GM21390 (cell line): Measurements from ENCODE around the gene ABCA5.
"Not testable (repeated sequence)": the region's sequence is repeated elsewhere in the genome, so short reads cannot be mapped to it uniquely, and the experiment has no call there.

Experiments used
- ATAC-seq: cut with Tn5 transposase; IDR thresholded peaks from one replicate; pipeline ENCODE4 v1.9.1; 2021; ENCODE audit not compliant: unreplicated experiment

The ABCA5 gene

DNA sequence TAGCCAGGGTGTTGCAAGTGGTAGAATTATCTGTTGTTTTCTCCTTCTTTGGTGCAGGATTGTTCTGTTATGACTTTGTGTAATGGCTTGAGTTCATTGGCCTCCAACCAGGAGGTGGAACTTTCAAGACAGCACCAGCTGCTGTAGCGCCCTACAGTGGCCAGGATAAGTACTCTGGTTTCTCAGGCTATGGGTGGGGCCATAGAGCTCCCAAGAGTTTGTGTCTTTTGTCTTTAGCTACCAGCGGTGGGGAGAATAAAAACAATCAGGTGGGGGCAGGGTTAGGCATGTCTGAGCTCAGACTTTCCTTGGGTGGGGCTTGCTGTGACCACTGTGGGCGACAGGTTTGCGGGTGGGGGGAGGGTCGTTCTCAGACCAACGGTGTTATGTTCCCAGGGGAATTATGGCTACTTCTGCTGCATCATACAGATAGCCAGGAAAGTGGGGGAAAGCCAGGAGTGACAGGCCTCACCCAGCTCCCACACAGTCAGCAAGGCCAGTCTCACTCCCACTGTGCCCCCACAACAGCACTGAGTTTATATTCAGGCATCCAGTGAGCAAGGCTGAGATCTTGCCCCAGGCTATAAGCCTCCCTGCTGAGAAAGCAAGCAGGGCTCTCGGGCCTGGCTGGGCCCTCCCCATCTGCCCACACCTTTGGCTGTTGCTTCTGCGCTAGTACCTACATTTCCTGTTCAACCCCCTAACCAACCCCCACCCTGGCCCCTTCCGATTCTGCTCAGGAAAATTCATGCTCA, 113.7 kb downstream of the ABCA5 start:
- no peak for ATAC-seq

DNA sequence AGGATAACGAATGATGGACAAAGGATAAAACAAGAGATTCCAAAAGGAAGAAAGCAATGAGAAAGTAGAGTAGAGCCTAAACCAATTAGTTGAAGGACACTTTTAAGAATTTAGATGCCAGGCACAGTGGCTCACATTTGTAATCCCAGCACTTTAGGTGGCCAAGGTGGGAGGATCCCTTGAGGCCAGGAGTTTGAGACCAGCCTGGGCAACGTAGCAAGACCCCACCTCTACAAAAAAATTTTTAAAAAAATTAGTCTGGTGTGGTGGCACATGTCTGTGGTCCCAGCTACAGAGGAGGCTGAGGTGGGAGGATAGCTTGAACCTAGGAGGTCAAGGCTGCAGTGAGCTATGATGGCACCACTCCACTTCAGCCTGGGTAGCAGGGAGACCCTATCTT, 118.3 kb downstream of the ABCA5 start:
- ATAC-seq, result no peak

DNA sequence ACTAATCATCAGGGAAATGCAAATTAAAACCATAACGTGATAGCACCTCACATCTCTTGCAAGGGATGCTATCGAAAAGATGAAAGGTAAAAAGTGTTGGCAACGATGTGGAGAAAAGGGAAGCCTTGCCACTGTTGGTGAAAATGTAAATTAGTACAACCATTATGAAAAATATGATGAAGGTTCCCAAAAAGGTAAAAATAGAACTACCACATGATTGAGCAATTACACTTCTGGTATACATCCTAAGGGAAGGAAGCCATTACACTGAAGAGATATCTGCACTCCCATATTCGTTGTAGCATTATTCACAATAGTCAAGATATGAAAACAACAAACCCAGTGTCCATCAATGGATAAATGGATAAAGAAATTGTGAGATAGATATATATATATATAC, 119.8 kb downstream of the ABCA5 start:
- ATAC-seq, result no peak

DNA sequence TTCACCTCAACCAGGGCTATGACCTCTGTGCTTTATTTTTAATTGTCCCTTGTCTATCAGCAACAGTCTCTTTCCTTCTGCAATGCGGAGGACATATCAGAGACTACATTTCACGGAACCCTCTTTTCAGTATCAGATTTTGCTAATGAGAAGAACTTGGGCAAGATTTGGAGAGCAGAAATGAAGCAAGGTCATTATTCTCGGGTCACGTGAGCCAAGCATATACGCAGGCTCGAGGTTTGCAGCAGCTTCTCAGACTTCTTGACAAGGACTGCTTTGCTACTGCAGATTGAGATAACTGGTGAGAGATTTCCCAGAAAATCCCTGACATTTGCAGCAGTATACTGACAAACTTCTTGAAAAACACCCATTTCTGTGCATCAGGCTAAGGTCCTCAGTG, 128.7 kb downstream of the ABCA5 start:
- ATAC-seq, result no peak

DNA sequence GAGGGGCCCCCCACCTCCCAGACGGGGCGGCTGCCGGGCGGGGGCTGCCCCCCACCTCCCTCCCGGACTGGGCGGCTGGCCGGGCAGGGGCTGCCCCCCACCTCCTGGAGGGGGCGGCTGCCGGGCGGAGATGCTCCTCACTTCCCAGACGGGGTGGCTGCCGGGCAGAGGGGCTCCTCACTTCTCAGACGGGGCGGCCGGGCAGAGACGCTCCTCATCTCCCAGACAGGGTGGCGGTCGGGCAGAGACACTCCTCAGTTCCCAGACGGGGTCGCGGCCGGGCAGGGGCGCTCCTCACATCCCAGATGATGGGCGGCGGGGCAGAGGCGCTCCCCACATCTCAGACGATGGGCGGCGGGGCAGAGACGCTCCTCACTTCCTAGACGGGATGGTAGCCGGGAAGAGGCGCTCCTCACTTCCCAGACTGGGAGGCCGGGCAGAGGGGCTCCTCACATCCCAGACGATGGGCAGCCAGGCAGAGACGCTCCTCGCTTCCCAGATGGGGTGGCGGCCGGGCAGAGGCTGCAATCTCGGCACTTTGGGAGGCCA, 130.8 kb downstream of the ABCA5 start:
- ATAC-seq, result not testable (repeated sequence)
